Loucy (cell line): ENCODE results near the gene LUC7L2.

Experiments
- EZH2phosphoT487 ChIP-seq: fragments of 200-600 bp; IDR thresholded peaks from 2 replicates; pipeline ENCODE4 v1.6.1; 2018; ENCODE audit warnings: antibody characterized with exemption, mild to moderate bottlenecking, moderate library complexity, borderline replicate concordance
- TF ChIP-seq, protein P1 (sequence below): fragments of 200-600 bp; sonication (generic); conservative IDR thresholded peaks from 2 replicates; pipeline ENCODE4 v1.5.1; 2014; ENCODE audit warnings: mild to moderate bottlenecking, antibody characterized with exemption, low read length

DNA sequence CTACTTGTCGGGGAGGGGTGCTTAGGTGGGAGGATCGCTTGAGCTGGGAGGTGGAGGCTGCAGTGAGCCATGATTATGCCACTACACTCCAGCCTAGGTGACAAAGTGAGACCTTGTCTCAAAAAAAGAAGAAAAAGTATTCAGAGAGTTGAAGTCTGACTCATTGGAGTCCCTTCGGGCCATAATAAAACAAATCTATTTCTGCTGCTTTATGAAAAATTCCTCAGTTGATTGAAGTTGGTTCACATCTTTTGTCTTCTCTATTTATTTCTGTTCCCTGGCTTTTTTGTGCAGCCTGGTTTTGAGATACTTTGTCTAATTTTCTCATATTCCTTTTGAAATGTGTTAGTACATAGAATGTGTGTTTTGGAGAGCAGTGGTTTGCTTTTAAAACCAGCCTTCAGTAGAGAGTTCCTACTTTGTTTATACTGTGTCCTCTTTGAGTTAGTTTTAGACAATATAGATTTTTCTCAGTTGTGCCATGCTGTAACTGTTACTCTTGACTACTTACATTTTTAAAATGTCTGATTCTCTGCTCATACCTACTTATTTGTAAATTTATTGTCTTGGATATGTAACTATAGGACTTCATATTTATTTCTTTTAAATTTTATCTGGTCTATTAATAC, 36.7 kb downstream of the LUC7L2 start:
- no peak for TF ChIP-seq EZH2phosphoT487
- TF ChIP-seq, protein P1, sequence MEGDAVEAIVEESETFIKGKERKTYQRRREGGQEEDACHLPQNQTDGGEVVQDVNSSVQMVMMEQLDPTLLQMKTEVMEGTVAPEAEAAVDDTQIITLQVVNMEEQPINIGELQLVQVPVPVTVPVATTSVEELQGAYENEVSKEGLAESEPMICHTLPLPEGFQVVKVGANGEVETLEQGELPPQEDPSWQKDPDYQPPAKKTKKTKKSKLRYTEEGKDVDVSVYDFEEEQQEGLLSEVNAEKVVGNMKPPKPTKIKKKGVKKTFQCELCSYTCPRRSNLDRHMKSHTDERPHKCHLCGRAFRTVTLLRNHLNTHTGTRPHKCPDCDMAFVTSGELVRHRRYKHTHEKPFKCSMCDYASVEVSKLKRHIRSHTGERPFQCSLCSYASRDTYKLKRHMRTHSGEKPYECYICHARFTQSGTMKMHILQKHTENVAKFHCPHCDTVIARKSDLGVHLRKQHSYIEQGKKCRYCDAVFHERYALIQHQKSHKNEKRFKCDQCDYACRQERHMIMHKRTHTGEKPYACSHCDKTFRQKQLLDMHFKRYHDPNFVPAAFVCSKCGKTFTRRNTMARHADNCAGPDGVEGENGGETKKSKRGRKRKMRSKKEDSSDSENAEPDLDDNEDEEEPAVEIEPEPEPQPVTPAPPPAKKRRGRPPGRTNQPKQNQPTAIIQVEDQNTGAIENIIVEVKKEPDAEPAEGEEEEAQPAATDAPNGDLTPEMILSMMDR: no peak
